H9 (cell line): ENCODE data around the gene STK24. TPM values are rescaled to one million over a fixed set of nuclear protein-coding genes. Genes with fewer than 3 reads are reported as not detected.
A peak's percentile ranks its signal among the peaks of the same experiment; 100 is the strongest.

ENCODE experiments used
- DNase-seq: peaks from one replicate; pipeline ENCODE4 v3.0.0-alpha.2; 2017
- H2AFZ ChIP-seq: one replicate; pipeline ENCODE4 v1.6.1; 2013; ENCODE audit warnings: mild to moderate bottlenecking, low read length, control low read depth, moderate library complexity
- H2AK5ac ChIP-seq: 2 replicates; pipeline ENCODE4 v1.6.1; 2013; ENCODE audit warnings: low read length, control low read depth, mixed read lengths; ENCODE audit not compliant: insufficient read length
- H2BK120ac ChIP-seq: one replicate; pipeline ENCODE4 v1.6.1; 2013; ENCODE audit warnings: low read depth, mild to moderate bottlenecking, low read length, control low read depth, inconsistent platforms; ENCODE audit not compliant: poor library complexity, severe bottlenecking
- H2BK12ac ChIP-seq: 2 replicates; pipeline ENCODE4 v1.6.1; 2013; ENCODE audit warnings: low read length, control low read depth, mixed read lengths, low read depth; ENCODE audit not compliant: insufficient read length
- H2BK15ac ChIP-seq: 2 replicates; pipeline ENCODE4 v1.6.1; 2013; ENCODE audit warnings: low read depth, low read length, control low read depth
- H2BK20ac ChIP-seq: one replicate; pipeline ENCODE4 v1.6.1; 2013; ENCODE audit warnings: low read depth, mild to moderate bottlenecking, low read length, control low read depth, inconsistent platforms; ENCODE audit not compliant: poor library complexity, severe bottlenecking
- H2BK5ac ChIP-seq: 2 replicates; pipeline ENCODE4 v1.6.1; 2013; ENCODE audit warnings: low read length, control low read depth, mixed read lengths; ENCODE audit not compliant: insufficient read length
- H3K14ac ChIP-seq: 2 replicates; pipeline ENCODE4 v1.6.1; 2013; ENCODE audit warnings: low read length, control low read depth; ENCODE audit not compliant: insufficient read depth
- H3K18ac ChIP-seq: 2 replicates; pipeline ENCODE4 v1.6.1; 2013; ENCODE audit warnings: low read depth, mild to moderate bottlenecking, mixed read lengths, low read length, control low read depth; ENCODE audit not compliant: insufficient read length
- H3K23ac ChIP-seq: 2 replicates; pipeline ENCODE4 v1.6.1; 2013; ENCODE audit warnings: low read length, control low read depth, mixed read lengths, low read depth; ENCODE audit not compliant: insufficient read length
- H3K23me2 ChIP-seq: 2 replicates; pipeline ENCODE4 v1.6.1; 2013; ENCODE audit warnings: low read depth, mild to moderate bottlenecking, mixed read lengths, low read length, control low read depth; ENCODE audit not compliant: insufficient read length, poor library complexity, severe bottlenecking
- H3K27ac ChIP-seq: 2 replicates; pipeline ENCODE4 v1.5.1; 2013; ENCODE audit warnings: low read length, control low read depth, mixed read lengths, low read depth; ENCODE audit not compliant: insufficient read length
- H3K27me3 ChIP-seq: 2 replicates; pipeline ENCODE4 v1.6.1; 2013; ENCODE audit warnings: low read length, control low read depth, inconsistent platforms; ENCODE audit not compliant: insufficient read depth
- H3K4ac ChIP-seq: 2 replicates; pipeline ENCODE4 v1.6.1; 2013; ENCODE audit warnings: low read depth, mild to moderate bottlenecking, control low read depth, inconsistent platforms, low read length, moderate library complexity
- H3K4me1 ChIP-seq: 2 replicates; pipeline ENCODE4 v1.6.1; 2013; ENCODE audit warnings: low read length, control low read depth, inconsistent platforms; ENCODE audit not compliant: insufficient read depth
- H3K4me2 ChIP-seq: 2 replicates; pipeline ENCODE4 v1.6.1; 2013; ENCODE audit warnings: low read length, control low read depth, mixed read lengths; ENCODE audit not compliant: insufficient read length, insufficient read depth
- H3K56ac ChIP-seq: 2 replicates; pipeline ENCODE4 v1.6.1; 2013; ENCODE audit warnings: low read depth, mild to moderate bottlenecking, mixed read lengths, low read length, control low read depth; ENCODE audit not compliant: insufficient read length
- H3K79me1 ChIP-seq: 2 replicates; pipeline ENCODE4 v1.6.1; 2013; ENCODE audit warnings: low read depth, mild to moderate bottlenecking, moderate library complexity, low read length, control low read depth, inconsistent platforms; ENCODE audit not compliant: insufficient read depth, poor library complexity, severe bottlenecking
- H3K79me2 ChIP-seq: 2 replicates; pipeline ENCODE4 v1.6.1; 2013; ENCODE audit warnings: low read length, control low read depth, inconsistent platforms; ENCODE audit not compliant: insufficient read depth
- H3K9ac ChIP-seq: 2 replicates; pipeline ENCODE4 v1.6.1; 2013; ENCODE audit warnings: low read length, control low read depth, mixed read lengths; ENCODE audit not compliant: insufficient read length; ENCODE audit errors: extremely low read depth
- H3K9me3 ChIP-seq: one replicate; pipeline ENCODE4 v1.6.1; 2013; ENCODE audit warnings: low read depth, low read length, inconsistent platforms; ENCODE audit not compliant: control insufficient read depth
- H3T11ph ChIP-seq: one replicate; pipeline ENCODE4 v1.6.1; 2013; ENCODE audit warnings: mild to moderate bottlenecking, low read length, control low read depth, inconsistent platforms
- H4K20me1 ChIP-seq: one replicate; pipeline ENCODE4 v1.6.1; 2013; ENCODE audit not compliant: control insufficient read depth, insufficient read length, insufficient read depth
- H4K5ac ChIP-seq: 2 replicates; pipeline ENCODE4 v1.6.1; 2013; ENCODE audit warnings: low read depth, mild to moderate bottlenecking, mixed read lengths, low read length, control low read depth; ENCODE audit not compliant: insufficient read length
- H4K8ac ChIP-seq: replicated peaks from 2 replicates; pipeline ENCODE4 v1.6.1; 2013; ENCODE audit warnings: low read length, control low read depth, mixed read lengths, low read depth; ENCODE audit not compliant: insufficient read length
- H4K91ac ChIP-seq: 2 replicates; pipeline ENCODE4 v1.6.1; 2013; ENCODE audit warnings: low read depth, mild to moderate bottlenecking, moderate library complexity, mixed read lengths, low read length, control low read depth; ENCODE audit not compliant: insufficient read length
- H3K27ac Mint-ChIP-seq, 3 experiments: 2 replicates in 2 of 3; 3 replicates in 1 of 3; pipeline ENCODE4 v1.8.0; 2020 to 2021; ENCODE audit warnings: mixed read lengths in 3 of 3, mild to moderate bottlenecking in 1 of 3, moderate library complexity in 1 of 3
- H3K27me3 Mint-ChIP-seq: 2 replicates; pipeline ENCODE4 v1.8.0; 2021; ENCODE audit warnings: low read depth, mild to moderate bottlenecking, moderate library complexity, mixed read lengths
- H3K36me3 Mint-ChIP-seq, 3 experiments: 2 replicates in 2 of 3; 3 replicates in 1 of 3; pipeline ENCODE4 v1.8.0; 2020 to 2021; ENCODE audit warnings: low read depth in 3 of 3, mixed read lengths in 3 of 3; ENCODE audit not compliant: insufficient read depth in 1 of 3
- H3K4me1 Mint-ChIP-seq, 2 experiments: 2 replicates each; pipeline ENCODE4 v1.8.0; 2020; ENCODE audit warnings: mixed read lengths in 2 of 2
- H3K4me3 Mint-ChIP-seq, 2 experiments: 2 replicates in 1 of 2; 3 replicates in 1 of 2; pipeline ENCODE4 v1.8.0; 2020 to 2021; ENCODE audit warnings: mild to moderate bottlenecking in 2 of 2, mixed read lengths in 2 of 2, moderate library complexity in 1 of 2
- H3K9me3 Mint-ChIP-seq, 2 experiments: 2 replicates in 1 of 2; 3 replicates in 1 of 2; pipeline ENCODE4 v1.8.0; 2020; ENCODE audit warnings: mild to moderate bottlenecking in 2 of 2, mixed read lengths in 2 of 2, moderate library complexity in 1 of 2
- CTCF ChIP-seq: fragments of 200-600 bp; sonication (generic); conservative IDR thresholded peaks from 3 replicates; pipeline ENCODE4 v1.8.0; 2021; ENCODE audit warnings: antibody characterized with exemption, mild to moderate bottlenecking
- WGBS: extraction: QIAGEN DNeasy Blood & Tissue Kit; methylation state at CpG from one replicate; pipeline ENCODE4 v1.1.7; 2013; ENCODE audit warnings: missing lambda C conversion rate, low lambda C conversion rate, mixed read lengths; ENCODE audit not compliant: insufficient read length; ENCODE audit errors: extremely low coverage; 5-methylcytosine and 5-hydroxymethylcytosine counted together
- total RNA-seq: library from RNA; stranded (reverse); gene quantifications from 2 replicates; pipeline ENCODE4 v1.2.1, GENCODE V29; 2021

STK24 gene
- total RNA-seq, 1 experiment from 2014 or later = 134 TPM

- H3K79me2 ChIP-seq = peaks cover 65% of the 10 kb centered on the region; the same call in 1 of the 2 replicates
- no peak overlapping the region for H4K8ac ChIP-seq
- no peak overlapping the region for H3K27ac ChIP-seq
- H4K20me1 ChIP-seq = no peaks in the 10 kb centered on the region
- WGBS = no CpG with 5 or more reads among the region's 9 CpGs
- H3K27ac Mint-ChIP-seq = peak overlapping the region in 2 of 3 experiments; percentile 74 to 78; a peak in 4 of 7 replicates
- H3K36me3 Mint-ChIP-seq = peaks cover 7 to 27% (median 11%) of the 10 kb centered on the region in 3 experiments
- H2BK5ac ChIP-seq = no peak overlapping the region
- H4K5ac ChIP-seq = no peak overlapping the region
- H3K79me1 ChIP-seq = peaks cover 10% of the 10 kb centered on the region
- no peak overlapping the region for H3T11ph ChIP-seq
- no peaks in the 10 kb centered on the region; a peak in 1 of 5 replicates for H3K9me3 Mint-ChIP-seq
- H3K23me2 ChIP-seq = peaks cover 2% of the 10 kb centered on the region
- no peak for DNase-seq
- no peak overlapping the region for H2BK12ac ChIP-seq
- no peak overlapping the region for H2BK15ac ChIP-seq
- no peak overlapping the region for H2BK120ac ChIP-seq
- H2AK5ac ChIP-seq = no peak overlapping the region
- peaks cover 80 to 82% of the 10 kb centered on the region in 2 experiments for H3K4me1 Mint-ChIP-seq
- no peak overlapping the region for H3K56ac ChIP-seq
- no peaks in the 10 kb centered on the region for H3K27me3 Mint-ChIP-seq
- no peak overlapping the region for H3K4me3 Mint-ChIP-seq
- H3K9me3 ChIP-seq = no peaks in the 10 kb centered on the region
- H3K4me1 ChIP-seq = peaks cover 19% of the 10 kb centered on the region; the same call in 1 of the 2 replicates
- no peak overlapping the region for H2BK20ac ChIP-seq
- H3K9ac ChIP-seq = no peak overlapping the region
- no peak overlapping the region for H3K4me2 ChIP-seq
- no peaks in the 10 kb centered on the region for H3K27me3 ChIP-seq
- H3K14ac ChIP-seq = no peak overlapping the region; the same call in 1 of the 2 replicates
- no peak overlapping the region for H3K4ac ChIP-seq
- H3K18ac ChIP-seq = no peak overlapping the region
- no peak overlapping the region for H3K23ac ChIP-seq
- H4K91ac ChIP-seq = no peak overlapping the region
- H2AFZ ChIP-seq = no peak overlapping the region
- no peak for TF ChIP-seq CTCF
Measured at GRCh38 chr13:98564204-98564603, 12.7 kb downstream of the STK24 start.
